Measurements from ENCODE around the gene LIPC.

LIPC gene

GRCh38 chr15:58528188-58528870 lies 96.5 kb downstream of the LIPC start:
- TF ChIP-seq CTCF (IDR thresholded peaks at IDR 0.05; ENCODE audit: low read depth, low read length) = no peak
- in situ Hi-C loops (cut with HindIII; ENCODE audit: low sequenced_read_pairs) = no loop called here
- no peak overlapping the region for H3K4me3 ChIP-seq (ENCODE audit: low read depth, low read length)
- DNase-seq (ENCODE audit: low read depth, low spot score) = no peak

GRCh38 chr15:58529041-58529440 lies 97.2 kb downstream of the LIPC start:
- no peak for TF ChIP-seq CTCF (IDR thresholded peaks at IDR 0.05; ENCODE audit: low read depth, low read length)
- no peak for DNase-seq (ENCODE audit: low read depth, low spot score)
- in situ Hi-C loops (cut with HindIII; ENCODE audit: low sequenced_read_pairs) = no loop called here
- H3K4me3 ChIP-seq (ENCODE audit: low read depth, low read length) = no peak overlapping the region

- in situ Hi-C loops (cut with HindIII; ENCODE audit: low sequenced_read_pairs) = no loop called here
- no peak for DNase-seq (ENCODE audit: low read depth, low spot score)
- H3K4me3 ChIP-seq (ENCODE audit: low read depth, low read length) = no peak overlapping the region
- no peak for TF ChIP-seq CTCF (IDR thresholded peaks at IDR 0.05; ENCODE audit: low read depth, low read length)
Observed at GRCh38 chr15:58530056-58530590, 98.3 kb downstream of the LIPC start.

GRCh38 chr15:58532126-58532525 lies 100.3 kb downstream of the LIPC start:
- no peak for TF ChIP-seq CTCF (IDR thresholded peaks at IDR 0.05; ENCODE audit: low read depth, low read length)
- no peak for DNase-seq (ENCODE audit: low read depth, low spot score)
- in situ Hi-C loops (cut with HindIII; ENCODE audit: low sequenced_read_pairs) = no loop called here
- H3K4me3 ChIP-seq (ENCODE audit: low read depth, low read length) = no peak overlapping the region

- H3K4me3 ChIP-seq (ENCODE audit: low read depth, low read length) = no peak overlapping the region
- no peak for DNase-seq (ENCODE audit: low read depth, low spot score)
- in situ Hi-C loops (cut with HindIII; ENCODE audit: low sequenced_read_pairs) = no loop called here
- no peak for TF ChIP-seq CTCF (IDR thresholded peaks at IDR 0.05; ENCODE audit: low read depth, low read length)
Observed at GRCh38 chr15:58534556-58534955, 102.8 kb downstream of the LIPC start.

GRCh38 chr15:58535337-58535736 lies 103.5 kb downstream of the LIPC start:
- no peak for DNase-seq (ENCODE audit: low read depth, low spot score)
- in situ Hi-C loops (cut with HindIII; ENCODE audit: low sequenced_read_pairs) = no loop called here
- no peak for TF ChIP-seq CTCF (IDR thresholded peaks at IDR 0.05; ENCODE audit: low read depth, low read length)
- no peak overlapping the region for H3K4me3 ChIP-seq (ENCODE audit: low read depth, low read length)
